Fibroblast of skin of left biceps (primary cell): Measurements from ENCODE around the gene TMEM119.
A peak's percentile ranks its signal among the peaks of the same experiment; 100 is the strongest.
"Not testable (repeated sequence)": the region's sequence is repeated elsewhere in the genome, so short reads cannot be mapped to it uniquely, and the experiment has no call there.

ENCODE experiments used
- DNase-seq, 2 experiments: peaks; one replicate each; pipeline ENCODE4 v3.0.0-alpha.2; 2013; ENCODE audit warnings: low read depth in 2 of 2

The TMEM119 gene

GRCh38 chr12:108565976-108566375 is 31.9 kb downstream of the TMEM119 start:
- no peak for DNase-seq

DNA sequence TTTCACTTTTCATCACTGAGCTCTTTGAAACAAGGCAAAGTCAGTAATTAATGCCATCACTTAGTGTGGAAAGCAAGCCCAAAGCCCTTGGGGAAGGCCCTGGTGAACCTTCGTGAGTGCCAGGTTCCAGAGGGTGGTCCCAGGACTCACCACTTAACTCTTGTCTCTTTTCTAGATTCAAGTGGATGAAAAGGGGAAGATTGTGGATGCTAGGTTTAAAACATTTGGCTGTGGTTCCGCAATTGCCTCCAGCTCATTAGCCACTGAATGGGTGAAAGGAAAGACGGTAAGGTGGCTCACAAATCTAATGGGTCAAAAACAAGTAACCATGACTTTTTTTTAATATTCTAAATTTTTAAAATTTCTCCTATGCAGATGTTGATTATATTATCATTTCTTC is 32.7 kb downstream of the TMEM119 start:
- DNase-seq = no peak

DNA sequence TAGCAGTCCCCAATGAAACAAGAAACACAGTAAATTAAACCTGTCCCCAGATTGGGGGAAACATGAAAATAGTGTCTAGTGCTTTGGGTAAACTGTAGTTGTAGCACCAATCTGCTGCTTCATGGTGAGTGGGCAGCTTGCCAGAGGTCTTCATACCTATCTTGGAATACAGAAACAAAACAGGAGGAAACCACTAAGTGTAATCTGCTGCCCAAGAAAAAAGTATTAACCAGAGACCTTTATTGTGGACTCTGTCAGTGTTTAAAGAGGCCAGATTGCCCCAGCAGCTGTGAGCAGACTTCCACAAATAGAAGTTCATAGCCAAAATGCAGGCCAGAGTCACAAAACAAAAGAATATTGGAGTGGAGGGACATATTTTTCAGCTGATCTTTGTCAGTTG is 33.2 kb downstream of the TMEM119 start:
- DNase-seq = no peak

- DNase-seq = no peak
These were observed 34.1 kb downstream of the TMEM119 start for GRCh38 chr12:108563804-108564151.

DNA sequence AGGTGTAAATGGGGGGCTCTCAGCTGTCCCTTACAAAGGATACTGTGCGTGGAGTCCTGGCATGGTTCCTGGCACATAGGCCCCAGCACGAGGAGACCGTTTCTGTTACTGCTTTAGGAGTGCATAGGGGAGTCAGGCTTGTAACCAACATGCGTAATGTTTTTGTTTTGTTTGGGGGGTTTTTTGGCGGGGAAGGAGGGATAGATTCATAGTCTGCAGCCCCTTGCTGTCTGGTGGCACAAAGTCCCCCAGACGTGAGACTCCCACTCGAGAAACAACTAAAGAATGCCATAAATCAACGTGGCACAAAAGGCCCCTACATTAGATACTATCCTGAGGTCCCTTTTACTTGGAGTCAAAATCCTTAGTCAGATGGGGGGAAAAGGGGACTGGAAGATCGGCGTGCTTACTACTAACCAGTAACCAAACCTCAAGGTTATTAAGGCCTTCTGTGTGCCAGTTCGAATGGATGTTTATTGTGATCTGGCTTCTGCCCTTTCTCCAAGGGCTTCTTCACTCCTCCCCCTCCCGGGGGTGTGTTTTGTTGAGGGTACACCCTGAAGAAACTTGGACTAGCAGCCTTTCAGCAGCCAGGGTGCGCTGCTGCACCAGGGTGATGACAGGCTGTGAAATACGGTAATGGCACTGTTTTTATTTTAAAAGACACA is 34.6 kb downstream of the TMEM119 start:
- DNase-seq = peak; percentile 56 to 63

DNA sequence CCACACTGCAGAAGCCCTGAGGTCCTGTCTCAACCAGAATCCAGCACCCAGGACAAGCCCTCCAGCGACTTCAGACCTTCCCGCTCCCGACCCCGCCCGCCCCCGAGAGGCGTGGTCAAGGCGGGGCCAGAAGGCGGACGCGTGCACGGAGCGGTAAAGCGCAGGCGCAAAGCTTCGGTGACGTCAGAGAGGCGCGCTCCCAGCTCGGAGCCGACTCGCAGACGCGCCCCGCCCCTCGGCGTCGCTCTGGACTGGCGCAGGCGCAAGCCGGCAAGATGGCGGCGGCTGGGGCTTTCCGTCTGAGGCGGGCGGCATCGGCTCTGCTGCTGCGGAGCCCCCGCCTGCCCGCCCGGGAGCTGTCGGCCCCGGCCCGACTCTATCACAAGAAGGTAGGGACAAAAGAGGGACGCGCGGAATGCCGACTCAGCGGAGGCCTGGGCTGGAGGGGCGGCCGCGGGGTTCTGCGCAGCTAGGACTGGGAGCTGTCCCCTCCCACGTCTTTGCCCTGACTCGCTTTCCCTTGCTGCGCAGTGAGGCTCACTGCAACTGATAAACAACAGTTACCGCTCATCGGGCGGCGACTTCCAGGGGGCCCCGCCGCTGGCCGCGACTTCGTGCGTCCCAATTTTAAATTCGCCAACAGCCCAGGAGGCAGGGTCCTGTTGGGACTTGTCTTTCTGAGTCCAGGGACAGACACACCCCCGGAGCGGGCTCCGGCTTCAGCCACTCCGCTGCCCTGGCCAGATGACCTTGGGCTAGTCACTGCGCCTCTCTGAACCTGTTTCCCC is 35.3 kb downstream of the TMEM119 start, which contains the start of gene ISCU:
Gene ISCU (plus strand): TSS at position 249 of the 788 bp plus-strand sequence. CDS start 27 bp downstream, at position 276.
- peak; percentile 86 to 90 for DNase-seq

DNA sequence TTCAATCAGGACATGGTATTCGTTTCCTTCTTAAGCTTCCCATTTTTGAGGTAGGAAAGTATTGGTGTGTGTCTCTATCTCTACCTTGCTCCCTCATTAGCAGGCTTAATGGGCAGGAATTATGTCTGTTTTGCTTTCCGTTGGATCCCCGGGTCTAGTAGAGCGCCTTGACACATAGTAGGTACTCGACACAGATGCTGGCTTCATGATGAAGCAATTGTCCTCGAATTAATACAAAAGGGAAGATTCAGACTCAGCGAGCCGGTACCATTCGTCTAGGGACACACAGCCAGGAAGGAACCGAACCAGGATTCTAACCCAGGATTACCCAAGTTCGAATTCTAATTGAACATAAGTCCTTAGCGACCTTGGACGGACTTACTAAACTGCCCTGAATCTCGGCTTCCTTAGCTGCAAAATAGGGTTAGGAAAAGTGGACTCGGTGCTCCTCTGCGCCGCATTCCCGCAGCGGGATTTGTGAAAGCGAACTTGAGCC is 36.0 kb downstream of the TMEM119 start:
- DNase-seq = no peak

GRCh38 chr12:108560752-108561719 is 36.8 kb downstream of the TMEM119 start, which contains the start of gene SART3:
SART3 (minus strand) TSS chr12:108561173; CDS start chr12:108561154, 19 bp downstream.
- DNase-seq = peak; percentile 62 to 64

- DNase-seq = no peak
These were observed 37.6 kb downstream of the TMEM119 start for GRCh38 chr12:108560321-108560721.

DNA sequence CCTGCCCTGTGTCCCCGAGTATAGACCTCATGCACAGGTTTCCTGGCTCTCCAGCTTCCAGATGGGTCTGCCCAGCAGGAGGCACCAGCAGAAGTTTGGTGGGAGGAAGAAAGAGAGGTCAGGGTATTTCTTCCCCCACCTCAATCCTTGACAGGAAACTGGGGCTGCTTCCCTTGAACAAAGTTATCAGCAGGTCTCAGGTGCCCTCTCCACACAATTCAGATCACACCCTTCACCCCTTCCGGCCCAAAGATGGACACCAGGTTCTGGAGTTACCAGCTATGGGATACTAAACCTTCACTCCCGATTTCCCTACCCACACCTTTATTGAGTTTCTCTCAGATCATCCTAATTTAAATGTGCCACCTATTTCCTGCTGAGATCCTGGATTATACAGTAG is 38.1 kb downstream of the TMEM119 start:
- DNase-seq = no peak

DNA sequence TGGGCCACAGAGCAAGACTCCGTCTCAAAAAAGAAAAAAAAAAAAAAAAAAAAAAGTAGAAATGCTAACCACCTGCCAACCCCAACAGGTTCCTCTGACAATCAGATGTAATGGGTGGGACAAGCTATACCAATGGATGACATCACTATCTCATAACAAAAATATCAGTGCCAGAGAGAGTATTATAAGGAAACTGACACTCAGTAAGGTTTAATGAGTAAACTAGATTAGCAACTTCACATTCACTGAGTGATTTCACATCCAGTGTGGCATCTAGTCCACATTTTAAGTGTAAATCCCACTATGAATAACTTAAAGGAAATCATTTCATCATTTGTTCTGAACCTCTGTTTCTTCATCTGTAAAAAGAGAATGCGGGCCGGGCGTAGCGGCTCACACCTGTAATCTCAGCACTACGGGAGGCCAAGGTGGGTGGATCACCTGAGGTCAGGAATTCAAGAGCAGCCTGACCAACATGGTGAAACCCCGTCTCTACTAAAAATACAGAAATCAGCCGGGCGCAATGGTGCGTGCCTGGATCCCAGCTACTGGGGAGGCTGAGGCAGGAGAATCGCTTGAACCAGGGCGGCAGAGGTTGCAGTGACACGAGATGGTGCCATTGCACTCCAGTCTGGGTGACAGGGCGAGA is 38.8 kb downstream of the TMEM119 start:
- no peak for DNase-seq

DNA sequence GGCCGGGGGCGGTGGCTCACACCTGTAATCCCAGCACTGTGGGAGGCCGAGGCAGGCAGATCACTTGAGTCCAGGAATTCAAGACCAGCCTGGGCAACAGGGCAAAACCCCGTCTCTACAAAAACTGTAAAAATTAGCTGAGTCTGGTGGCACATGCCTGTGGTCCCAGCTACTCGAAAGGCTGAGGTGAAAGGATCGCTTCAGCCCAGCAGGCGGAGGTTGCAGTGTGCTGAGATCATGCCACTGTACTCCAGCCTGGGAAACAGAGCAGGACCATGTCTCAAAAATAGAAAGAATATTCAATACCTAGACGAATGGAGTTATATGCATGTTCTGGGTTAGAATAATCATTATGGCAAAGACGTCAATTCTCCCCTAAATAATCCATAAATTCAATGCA is 42.5 kb downstream of the TMEM119 start:
- DNase-seq = not testable (repeated sequence)

- DNase-seq = no peak
These were observed 44.1 kb downstream of the TMEM119 start for GRCh38 chr12:108553799-108554198.

DNA sequence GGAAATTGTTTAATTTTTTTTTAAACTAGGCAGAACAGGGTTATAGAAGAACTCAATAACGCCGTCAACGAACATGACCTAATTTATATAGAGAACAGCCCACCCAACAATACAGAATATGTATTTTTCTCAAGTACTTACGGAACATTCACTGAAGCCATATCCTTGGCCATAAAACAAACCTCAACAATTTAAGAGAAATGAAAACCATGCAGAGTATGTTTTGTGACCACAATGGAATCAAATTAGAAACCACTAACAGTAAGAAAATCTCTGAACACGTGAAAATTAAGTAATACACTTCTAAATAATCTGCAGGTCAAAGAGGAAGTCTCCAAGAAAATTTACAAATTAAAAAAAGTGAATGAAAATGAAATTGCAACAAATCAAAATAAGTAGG is 46.3 kb downstream of the TMEM119 start:
- no peak for DNase-seq

- DNase-seq = no peak
These were observed 48.8 kb downstream of the TMEM119 start for GRCh38 chr12:108548954-108549521.

DNA sequence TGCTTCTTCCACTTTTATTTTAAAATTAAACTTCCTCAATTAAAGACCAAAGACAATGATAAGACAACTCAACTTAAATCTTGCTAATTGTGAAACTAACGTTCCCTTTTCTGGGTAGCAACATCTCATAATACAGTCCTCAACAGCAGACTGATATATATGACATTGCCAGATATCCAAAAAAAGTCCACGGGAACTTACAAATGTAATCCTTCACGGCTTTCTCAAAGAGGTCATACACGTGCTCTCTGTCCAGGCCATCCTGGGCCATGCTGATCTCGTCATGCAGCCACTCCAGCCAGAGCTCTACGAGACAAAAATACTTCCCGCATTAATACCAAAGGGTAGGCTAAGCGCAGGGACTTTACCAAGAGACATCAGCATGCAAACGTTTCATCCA is 50.2 kb downstream of the TMEM119 start:
- no peak for DNase-seq

DNA sequence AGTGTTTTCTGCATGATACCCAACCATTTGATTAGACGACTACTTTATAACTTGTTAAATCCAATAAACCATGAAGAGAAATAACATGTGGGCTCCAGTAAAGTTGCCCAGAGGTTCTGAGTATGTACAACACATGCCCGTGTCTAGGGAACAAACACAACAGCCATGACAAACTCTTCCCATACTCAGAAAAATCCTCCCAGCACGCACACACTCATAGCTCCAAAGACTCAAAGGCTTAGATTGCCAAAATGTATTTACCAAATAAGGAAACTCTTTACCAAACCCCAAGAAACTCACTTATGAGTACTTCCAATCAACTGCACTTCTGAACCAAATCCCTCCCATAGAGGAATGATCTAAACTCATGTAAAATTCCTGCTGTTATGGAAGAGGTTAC is 54.2 kb downstream of the TMEM119 start:
- peak in 1 of 2 experiments; percentile 14 for DNase-seq

DNA sequence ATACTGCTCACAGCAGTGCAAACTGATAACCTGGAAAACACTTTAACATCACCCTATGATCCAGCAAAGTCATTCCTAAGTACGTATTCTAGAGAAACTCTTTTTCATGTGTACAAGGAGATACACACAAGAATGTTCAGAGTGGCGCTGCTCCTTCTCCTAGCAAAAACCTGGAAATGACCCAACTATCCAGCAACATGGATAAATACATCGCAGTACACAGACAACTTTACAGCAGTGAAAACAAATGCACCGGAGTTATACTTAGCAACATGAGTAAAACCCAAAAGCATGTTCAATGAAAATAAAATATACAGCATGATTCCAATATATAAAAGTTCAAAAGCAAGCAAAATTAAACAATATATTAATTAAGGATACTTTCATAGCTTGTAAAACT is 55.6 kb downstream of the TMEM119 start:
- no peak for DNase-seq
